HG02623 (cell line): ENCODE data around the gene SIK1.

Experiments
- ATAC-seq: cut with Tn5 transposase; IDR thresholded peaks from one replicate; pipeline ENCODE4 v1.9.1; 2021; ENCODE audit warnings: moderate library complexity; ENCODE audit not compliant: unreplicated experiment

Gene SIK1

GRCh38 chr21:43369124-43369523, 57.8 kb downstream of the SIK1 start:
- ATAC-seq: no peak

DNA sequence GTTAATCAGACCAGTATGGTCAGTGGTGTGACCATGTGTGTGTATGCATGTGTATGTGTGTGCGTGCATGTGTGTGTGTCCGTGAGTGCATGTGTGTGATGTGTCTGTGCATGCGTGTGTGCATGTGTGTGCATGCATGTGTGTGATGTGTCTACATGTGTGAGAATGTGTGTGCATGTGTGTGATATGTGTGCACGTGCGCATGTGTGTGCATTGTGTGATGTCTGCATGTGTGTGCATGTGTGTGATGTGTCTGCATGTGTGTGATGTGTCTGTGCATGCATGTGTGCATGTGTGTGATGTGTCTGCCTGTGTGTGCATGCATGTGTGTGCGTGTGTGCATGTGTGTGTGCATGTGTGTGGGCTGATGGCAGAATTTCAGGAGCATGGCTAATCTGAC, 58.2 kb downstream of the SIK1 start:
- ATAC-seq: no peak

GRCh38 chr21:43367859-43368258, 59.1 kb downstream of the SIK1 start:
- no peak for ATAC-seq

- ATAC-seq: no peak
These were observed 59.6 kb downstream of the SIK1 start for GRCh38 chr21:43367296-43367695.

GRCh38 chr21:43366656-43367055, 60.3 kb downstream of the SIK1 start:
- ATAC-seq: no peak

DNA sequence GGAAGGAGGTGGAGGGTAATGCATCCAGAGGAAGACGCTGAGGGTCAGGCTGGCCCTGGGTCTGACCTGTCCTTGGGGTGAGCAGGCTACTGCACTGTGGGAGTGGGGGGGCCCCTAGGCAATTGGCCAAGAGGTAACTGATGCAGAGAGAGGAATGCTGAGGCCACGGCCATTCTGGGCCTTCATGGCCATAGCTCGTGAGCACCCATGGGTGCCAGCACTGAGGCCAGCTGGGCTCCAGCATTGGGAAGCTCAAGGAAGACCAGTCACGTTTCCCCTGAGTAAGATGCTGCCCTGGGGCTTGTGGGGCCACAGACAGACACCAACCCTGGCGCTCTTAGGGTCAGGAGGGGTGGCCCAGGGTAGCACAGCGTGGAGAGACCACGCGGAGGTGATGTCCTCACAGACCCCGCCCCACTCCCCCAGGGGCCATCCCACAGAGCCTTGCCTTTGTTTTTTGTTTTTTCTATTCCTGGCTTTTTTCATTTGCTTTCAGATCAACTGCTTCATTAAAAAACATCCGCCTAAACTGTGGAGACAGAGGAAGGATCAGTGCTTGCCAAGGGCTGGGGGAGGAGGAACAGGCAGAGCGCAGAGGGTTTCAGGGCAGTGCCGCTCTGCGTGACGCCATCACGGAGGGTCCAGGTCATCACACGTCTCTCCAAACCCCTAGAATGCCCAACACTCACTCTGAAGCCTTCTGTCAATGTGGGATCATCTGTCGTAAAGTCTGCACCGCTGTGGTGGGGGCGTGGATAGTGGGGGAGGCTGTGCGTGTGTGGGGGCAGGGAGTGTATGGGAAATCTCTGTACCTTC, 61.1 kb downstream of the SIK1 start:
- ATAC-seq: no peak

DNA sequence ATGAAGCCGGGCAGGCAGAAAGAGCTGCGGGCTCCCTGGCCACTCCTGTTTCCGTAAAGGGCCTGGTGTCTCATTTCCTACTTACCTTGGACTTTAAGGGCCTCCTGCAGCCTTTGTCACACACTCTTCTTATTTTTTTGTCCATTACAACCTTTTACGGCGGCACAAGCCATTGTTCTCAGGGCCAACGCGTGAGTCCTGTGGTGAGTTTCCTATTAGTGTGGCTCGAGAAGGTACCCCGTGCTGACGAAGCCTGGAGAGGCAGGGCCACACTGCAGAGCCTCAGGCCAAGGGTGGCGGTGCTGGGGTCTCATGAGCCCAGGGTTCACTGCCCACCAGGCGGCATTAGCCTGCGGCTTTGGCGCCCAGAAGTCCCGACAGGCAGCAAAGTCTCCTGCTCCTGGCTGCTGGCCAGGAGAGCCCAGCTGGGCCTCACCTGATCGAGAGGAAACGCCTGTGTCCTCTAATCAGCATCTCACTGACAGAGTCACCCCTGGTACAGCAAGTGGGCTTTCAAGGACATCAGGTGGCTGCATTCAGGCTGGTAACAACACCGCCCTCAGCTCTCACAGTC, 62.0 kb downstream of the SIK1 start:
- no peak for ATAC-seq
